ENCODE measurements around the gene SLC6A5.

SLC6A5 gene

DNA sequence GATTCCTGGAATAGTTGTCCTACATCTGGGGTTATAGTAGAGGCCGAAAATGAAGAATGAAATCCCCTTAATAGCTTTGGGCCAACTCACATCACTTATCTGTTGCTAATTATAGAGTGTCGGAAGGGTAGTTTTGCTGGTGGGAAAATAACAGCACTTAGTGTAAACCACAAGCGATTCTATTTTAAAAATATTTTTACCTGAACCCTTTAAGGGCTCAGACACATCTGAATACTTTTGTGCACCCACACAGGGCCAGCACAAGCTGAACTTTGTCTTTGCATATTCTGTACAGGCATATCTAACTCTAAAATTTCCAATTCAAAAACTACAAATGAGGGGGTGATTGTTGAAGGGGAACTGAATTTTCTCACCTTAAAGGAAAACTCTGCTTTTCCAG lies 27.6 kb downstream of the SLC6A5 start:
- DNase-seq = no peak

DNA sequence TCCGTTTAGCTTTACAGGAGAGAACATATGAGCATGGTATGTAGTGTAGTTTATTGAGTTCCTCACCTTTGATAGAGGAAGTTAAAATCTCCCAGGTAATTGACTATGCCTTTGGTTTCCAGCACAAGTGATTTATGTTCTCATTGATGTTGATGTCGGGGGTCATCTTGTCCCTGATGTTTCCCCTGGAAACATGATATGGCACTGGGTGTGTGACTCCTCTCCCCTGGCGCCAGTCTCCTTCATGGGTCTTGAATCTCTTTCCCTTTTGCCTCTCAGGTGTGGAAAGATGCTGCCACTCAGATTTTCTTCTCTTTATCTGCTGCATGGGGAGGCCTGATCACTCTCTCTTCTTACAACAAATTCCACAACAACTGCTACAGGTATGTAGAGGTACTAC lies 28.3 kb downstream of the SLC6A5 start:
- no peak for DNase-seq

DNA sequence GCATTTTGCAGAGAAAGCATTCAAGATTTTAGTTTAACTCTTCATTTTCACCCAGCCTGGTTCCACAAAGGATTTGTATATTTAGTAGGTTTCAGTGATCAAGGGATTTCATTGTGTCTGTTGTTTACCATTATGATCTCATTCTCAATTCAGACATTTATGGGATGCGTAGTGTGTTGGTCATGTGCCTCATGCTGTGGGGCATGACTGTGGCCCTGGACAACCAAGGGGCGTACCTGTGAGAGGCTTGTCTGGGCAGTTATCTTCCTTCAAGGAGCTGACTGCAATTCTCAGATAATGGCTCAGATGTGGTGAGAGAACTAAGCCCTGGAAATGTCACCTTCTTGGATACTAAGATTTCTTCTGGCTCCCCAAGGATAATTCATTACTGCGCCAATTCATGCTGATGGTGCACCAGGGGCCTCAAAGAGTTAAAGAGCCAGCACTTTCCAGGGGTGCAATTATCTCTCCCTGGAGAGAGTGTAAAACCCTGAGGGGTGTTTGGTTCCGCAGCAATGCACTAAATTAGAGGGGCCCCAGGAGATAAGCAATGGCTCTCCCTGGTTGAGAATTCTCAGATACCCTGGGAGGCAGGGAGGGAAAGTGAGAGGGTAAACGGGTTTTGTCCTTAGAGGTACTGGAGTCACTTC lies 32.2 kb downstream of the SLC6A5 start:
- no peak for DNase-seq

DNA sequence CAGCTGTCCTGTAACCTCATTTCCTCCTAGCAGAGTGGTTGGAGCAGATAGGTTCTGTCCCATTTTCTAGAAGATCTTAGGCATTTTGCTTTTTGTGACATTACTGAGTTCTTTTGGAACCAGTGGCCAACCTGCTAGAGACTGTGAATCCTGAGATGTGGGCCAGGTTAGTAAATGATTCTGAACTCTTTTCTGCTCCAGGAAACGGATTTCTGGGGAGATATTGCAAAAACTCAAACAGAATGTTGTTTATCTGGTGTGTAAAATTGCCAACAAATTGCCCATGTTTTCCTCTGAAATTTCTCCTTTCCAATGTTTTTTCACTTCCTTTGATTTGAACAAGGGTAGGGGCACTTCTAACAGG lies 32.7 kb downstream of the SLC6A5 start:
- no peak for DNase-seq

DNA sequence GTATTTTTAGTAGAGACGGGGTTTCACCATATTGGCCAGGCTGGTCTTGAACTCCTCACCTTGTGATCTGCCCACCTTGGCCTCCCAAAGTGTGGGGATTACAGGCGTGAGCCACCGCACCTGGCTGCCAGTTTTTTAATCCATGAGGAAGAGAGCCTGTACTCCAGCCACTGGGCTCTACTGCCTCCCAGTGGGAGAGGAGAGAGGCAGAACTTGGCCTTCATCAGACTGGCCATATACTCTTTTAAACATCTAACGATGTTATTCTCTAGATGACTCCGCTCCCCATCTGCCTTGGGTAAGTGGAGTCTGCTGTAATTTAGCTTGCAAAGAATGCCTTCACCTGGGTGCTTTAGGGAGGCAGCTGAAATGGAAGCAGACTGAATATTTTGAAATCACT lies 34.6 kb downstream of the SLC6A5 start:
- no peak for DNase-seq

DNA sequence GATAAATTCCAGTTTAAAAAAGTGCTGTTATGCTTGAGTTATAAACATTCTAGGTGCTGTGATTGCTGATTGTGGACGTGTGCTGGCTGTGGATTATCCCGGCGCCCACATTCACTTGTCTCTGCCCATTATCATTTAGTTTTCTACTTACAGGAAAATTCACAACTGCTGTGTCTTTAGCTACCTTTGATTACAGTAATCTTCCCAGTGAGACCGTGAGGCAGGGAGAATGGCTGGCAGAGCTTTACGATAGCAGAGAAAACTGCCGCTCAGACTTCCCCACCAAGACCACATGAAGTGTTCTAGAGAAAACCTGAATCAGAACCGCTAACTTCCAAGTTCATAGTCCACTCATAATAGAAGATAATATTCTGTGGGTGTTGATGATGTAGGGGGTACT lies 35.4 kb downstream of the SLC6A5 start:
- DNase-seq = no peak

DNA sequence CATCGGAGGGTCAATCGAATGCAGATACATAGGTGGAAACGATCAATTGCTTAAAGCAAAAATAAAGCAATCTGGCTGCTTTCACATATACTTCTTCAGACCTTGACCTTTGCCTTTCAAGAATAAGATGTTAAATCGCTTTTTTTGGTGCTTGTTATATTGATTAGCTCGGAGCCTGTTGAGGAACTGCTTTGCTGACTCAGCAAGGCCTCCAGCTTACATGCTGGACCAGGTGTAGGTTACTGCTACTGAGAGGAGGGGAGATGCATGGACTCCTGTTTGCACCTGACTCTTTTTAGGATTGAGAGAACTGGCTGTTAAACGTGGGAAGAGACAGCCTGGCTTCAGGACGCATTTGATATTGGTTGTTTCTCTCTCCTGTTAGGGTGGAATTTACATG lies 38.7 kb downstream of the SLC6A5 start:
- DNase-seq = no peak

DNA sequence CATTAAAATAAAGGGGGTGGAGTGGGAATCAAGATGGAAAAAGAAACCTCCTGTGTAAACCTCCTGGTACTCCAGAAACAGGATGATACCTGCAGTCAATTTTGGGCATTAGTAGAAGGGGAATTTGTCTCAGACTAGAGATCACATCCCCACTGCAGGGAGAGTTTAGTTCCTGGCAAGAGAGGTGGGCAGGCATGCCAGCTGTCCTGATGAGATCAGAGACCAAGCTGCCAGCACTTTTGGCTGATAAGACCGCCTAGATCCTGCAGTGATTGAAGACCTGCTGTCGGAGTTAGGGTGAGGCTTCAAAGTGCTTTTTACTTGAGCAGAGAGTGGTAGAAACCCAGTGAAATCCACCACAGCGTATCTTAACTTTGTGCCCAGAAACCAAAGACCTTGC lies 40.3 kb downstream of the SLC6A5 start:
- no peak for DNase-seq

DNA sequence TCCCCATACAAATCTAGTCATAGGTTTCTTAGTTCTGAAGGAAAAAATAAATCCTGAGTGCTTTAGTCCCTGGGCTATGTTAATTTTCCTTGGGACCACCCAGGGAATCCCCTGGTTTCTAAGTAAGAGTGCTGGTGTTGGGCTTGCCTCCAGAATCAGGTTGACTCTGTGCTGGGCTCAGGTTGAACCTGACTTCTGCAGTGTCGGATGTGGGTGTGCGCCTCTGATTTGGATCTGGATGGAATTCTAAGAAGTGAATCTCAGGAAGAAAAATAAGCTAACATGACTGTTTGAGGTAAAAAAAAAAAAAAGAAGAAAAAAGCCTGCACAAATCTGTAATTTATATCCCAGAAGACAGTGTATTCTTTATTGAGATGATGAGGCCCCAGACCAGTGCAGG lies 41.0 kb downstream of the SLC6A5 start:
- no peak for DNase-seq

DNA sequence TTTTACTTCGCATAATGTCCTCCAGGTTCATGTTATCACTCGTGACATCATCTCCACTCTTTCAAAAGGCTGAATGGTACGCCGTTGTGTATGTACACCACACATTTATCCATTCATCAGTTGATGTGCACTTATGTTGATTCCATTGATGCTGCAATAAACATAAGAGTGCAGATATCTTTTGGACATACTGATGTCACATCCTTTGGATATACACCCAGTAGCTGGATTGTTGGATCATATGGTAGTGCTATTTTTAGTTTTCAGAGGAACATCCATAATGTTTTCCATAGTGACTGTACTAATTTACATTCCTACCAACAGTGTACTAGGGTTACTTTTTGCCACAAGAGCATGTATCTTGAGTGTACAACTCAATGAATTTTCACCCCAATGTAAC lies 45.0 kb downstream of the SLC6A5 start:
- no peak for DNase-seq

DNA sequence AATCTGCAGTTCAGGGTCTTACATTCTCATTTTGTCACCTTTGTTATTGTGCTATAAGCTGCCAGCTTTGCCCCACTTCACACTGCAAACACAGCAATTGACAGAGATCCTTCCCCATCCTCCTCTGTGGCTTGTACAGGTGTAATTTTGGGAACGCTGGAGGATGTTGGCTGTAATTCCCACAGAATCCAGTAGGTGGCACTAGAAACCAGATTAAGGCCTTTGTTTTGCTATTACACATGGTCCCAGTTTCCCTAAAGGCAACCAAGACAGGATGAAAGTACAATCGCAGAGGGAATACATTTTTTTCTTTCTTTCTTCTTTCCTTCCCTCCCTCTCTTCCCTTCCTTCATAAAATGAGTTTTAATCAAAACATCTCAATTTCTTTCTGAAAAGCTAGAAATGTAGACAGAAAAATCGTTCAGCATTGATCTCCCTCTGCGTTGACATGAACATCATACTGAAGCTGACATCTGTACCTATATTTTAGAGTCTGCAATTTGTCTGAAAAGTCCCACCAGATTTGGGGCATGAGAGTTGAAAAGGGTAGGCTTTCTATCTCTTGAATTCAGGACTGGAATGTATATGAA lies 48.7 kb downstream of the SLC6A5 start:
- peak in 1 of 2 experiments; percentile 15 for DNase-seq

DNA sequence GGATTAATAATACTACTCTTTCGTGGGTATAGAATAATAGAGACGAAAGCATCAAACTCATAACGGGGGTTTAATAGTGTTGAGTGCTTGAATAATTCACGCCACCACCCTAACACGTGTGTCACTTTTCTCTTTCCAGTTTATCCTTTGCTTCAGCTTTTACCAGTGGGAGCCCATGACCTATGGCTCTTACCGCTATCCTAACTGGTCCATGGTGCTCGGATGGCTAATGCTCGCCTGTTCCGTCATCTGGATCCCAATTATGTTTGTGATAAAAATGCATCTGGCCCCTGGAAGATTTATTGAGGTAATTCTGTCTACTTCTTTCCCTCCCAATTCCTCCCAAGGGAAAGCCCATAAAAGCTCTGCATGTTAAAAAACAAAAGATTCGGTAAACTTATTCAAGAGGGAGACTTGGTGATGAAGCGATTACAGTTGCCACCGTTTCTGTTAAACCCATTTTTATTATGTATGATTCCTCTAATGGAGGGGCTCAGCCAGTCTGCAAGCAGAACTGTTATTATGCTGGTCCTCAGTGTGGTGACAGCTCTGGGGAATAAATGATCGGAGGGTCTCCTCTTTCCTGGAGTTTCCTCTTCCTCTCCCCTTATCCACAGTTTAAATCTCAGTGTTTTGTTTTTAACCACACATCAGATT lies 52.9 kb downstream of the SLC6A5 start:
- DNase-seq = no peak

DNA sequence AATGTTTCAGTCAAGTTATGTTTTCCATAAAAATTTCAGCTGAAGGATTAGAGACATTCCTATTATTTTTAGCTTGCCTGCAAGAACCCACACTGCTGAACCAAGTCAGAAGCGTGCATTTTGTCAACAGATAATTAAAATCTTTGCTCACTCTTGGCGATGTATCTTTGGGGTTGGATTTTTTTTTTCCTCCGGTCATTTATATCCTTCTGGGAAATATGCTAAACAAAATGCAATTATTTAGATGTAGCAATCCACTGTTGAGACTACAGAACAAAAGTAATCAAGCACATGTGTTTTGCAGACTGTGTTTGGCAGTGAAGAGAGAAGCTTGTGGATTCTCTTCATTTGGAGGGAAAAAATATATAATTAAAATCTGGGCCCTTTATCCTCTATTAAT lies 54.6 kb downstream of the SLC6A5 start:
- DNase-seq = no peak

DNA sequence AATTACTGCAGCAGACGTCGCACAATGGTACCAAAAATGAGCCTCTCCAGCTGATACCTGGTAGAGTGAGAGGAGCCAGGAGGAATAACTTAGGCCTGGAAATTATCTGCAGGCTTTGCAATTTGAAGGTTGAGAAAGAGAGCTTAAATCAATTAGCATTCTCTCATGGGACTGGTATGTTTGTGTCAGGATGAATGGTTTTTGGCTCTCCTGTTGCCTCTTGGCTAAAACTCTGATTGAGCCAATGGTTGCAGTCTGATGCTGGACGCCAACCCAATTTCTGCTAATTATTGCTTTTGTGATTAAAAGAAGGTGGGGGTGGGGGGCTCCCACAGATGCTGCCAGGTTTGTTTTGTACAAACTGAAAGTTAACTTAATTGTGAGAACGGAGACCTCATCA lies 57.5 kb downstream of the SLC6A5 start:
- DNase-seq = no peak

DNA sequence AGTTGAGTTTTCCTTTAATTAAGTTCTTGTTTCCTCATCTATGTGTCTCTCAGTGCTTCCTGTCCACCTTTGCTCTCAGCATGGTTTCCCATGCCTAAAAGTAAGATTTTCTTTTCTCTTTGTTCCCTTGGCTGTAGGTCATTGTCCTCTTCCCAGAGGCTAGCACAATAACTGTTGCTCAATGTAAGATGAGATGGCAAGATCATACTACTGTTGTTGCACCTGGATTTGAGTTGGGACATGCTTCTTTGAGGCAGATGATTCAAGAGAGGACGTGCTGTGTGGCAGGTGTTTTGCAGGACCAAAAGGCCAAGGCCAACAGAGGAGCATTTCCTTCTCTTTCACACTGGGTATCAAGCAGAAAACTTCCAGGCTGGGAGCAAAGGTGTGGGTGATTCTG lies 58.7 kb downstream of the SLC6A5 start:
- DNase-seq = peak; percentile 41 to 51

DNA sequence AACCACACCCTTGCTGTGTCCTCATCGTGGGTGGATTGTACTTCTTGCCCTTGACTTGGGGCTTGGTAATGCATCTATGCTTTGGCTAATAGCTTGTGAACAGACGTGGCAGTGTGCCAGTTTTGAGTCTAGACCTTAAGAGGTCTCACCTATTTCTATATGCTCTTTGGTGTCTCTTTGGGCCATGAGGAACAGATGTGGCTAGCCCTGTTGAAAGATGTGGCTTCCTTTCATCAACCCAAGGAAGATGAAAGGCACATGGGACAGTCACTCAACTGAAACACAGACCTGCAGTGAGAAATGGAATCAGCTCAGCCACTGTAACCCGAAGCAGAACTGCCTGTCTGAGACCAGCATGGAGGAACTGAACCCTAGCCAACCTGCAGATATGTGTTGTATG lies 62.0 kb downstream of the SLC6A5 start:
- DNase-seq = no peak

DNA sequence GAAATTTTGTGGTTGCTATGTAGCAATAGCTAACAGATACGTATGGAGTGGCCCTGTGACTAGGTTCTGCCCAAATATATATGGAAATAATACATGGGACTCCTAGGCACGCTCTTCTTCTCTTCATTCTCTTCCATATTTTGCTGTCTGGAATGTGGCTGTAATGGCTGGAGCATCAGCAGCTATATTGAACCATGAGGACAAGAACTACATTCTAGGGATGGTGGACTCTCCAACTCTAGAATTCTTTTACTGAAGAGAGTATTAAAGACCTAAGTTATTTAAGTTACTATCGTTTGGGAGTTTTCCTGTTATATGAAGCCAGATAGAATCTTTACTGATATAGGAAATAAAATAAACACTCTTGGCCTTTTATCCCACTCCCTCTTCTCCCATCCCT lies 62.4 kb downstream of the SLC6A5 start:
- no peak for DNase-seq

DNA sequence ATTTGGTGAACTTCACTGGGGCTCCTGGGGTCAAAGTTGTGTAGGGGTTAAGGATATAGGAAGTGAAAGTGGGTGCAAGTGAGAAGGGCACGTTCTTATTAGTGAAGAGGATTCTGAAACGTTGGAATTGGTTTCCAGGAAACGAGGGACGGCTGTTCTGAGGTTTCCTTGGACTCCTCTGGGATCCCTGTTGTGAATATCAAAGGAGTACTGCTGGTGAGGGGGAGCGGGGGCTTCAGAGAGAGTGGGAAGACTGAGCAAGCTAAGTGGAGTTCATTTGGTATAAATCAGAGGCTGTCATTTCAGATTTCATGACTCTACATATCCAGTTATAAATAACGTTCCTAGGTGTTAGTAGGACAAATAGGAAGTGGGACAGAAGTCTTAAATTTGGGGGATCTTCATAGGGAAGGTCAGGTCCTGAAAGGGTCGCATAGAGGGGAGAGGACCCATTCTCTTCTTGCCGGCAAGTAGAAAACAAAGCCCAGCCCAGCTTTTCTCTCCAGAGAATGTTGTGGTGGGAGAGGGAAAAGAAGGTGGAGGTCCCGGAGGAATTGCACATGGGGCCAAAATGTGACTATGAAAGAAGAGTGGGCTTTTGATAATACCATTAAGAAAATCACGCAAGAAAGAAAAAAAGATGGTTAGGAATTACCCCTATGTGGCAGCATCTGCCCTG lies 68.9 kb downstream of the SLC6A5 start:
- no peak for DNase-seq

DNA sequence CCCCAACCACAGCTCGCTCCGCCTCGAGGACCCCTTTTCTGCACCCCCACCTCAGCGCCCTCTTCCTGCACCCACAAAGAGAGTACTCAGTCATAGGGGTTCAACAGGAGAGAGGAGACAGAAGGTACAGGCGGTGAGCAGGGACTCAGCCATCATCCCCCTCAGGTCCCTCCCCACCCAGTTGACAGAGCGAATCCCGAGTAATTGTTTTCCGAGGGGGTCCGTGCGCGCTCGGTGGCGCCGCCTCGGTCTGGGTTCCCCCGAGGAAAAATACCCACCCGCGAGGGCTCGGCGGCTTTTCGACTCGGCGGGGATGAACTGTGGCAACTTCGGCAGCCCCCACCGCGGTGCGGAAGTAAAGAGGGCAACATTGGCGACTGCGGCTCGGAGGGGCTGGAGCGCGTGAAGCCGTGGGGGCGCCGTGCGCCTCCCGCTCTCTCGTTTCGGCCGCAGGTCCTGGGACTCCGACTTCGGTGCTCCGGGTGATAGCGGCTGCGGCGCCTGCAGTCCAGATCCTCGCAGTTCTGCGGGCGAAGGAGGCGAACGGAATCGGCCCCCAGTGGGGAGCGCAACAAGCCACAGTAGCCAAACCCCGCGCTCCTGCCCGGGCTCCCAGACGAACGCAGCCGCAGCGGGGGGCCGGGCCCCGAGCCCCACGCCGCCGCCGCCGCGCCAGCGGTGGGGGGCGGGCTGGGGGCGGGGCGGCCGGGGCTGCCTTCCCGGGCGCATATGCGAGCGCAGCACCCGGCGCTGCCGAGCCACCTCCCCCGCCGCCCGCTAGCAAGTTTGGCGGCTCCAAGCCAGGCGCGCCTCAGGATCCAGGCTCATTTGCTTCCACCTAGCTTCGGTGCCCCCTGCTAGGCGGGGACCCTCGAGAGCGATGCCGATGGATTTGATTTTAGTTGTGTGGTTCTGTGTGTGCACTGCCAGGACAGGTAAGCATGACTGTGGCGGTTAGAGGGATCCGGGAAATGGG lies 69.7 kb downstream of the SLC6A5 start, which contains the start of gene NELL1:
Gene NELL1, plus strand, starts transcription at position 743 of the 976 bp plus-strand sequence.
- no peak for DNase-seq

DNA sequence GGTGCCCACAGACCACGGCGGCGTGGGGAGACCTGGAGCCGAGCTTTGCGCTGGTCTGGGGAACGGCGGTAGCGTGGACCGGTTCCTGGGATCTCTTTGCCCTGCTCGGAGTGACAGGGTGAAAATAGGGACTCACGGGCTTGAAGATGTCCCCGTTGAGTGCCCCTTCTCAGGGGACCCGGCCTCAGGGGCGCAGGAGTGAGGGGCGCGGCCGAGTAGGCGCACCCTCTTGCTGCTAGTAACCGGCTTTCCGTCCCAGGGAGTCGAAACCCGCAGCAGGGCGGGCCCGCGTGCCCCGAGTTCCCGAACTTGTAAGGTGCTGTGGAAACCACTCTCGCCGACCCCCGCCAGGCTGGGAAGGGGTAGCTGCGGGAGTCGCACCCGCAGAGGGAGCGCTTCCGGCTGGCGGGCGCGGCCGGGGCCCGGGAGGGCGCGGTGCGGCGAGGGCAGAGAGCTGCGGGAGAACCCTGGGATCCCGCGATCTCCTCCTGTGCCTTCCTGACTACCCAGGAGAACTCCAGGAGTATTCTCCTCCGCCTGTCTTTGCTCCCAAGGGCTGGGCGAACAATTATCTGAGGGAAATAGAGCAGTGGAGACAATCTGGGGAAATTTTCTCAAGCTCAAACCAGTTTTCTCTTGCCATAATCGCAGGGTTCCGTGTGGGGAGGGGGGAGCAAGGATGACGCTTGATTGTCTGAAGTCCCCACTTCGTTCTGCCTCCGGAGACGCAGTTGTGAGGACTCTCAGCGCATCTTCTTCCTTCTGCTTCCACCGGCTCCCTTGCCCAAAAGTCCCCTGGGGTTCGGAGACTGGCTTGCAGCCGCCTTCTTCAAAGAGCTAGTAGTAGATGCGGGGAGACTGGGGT lies 70.6 kb downstream of the SLC6A5 start:
- DNase-seq = no peak

DNA sequence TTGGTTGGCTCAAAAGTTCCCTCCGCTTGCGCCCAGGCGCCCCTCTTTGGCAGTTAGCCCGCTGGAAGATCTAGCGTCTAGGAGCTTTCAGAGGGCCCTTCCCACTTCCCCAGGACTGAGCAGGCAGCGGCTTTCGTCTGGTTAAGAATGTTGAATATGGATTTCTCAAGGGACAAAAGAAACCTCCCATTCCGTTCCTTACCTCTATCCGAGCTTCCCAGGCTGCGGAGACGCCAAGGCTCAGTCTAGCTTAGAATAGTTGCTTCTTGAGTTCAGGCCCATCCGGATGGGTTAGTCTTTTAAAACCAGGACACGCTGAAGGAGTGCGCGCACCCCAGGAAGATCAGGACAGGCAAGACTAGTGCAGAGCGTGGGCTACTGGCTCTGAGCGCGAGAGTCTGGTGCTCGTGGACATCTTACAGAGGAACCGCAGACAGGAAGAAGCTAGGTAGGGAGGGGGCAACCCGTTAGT lies 71.6 kb downstream of the SLC6A5 start:
- no peak for DNase-seq

Measured in SHP77 (cell line).